ENCODE results near the gene PLCXD1.
"Not testable (repeated sequence)": the region's sequence is repeated elsewhere in the genome, so short reads cannot be mapped to it uniquely, and the experiment has no call there.

PLCXD1 gene

DNA sequence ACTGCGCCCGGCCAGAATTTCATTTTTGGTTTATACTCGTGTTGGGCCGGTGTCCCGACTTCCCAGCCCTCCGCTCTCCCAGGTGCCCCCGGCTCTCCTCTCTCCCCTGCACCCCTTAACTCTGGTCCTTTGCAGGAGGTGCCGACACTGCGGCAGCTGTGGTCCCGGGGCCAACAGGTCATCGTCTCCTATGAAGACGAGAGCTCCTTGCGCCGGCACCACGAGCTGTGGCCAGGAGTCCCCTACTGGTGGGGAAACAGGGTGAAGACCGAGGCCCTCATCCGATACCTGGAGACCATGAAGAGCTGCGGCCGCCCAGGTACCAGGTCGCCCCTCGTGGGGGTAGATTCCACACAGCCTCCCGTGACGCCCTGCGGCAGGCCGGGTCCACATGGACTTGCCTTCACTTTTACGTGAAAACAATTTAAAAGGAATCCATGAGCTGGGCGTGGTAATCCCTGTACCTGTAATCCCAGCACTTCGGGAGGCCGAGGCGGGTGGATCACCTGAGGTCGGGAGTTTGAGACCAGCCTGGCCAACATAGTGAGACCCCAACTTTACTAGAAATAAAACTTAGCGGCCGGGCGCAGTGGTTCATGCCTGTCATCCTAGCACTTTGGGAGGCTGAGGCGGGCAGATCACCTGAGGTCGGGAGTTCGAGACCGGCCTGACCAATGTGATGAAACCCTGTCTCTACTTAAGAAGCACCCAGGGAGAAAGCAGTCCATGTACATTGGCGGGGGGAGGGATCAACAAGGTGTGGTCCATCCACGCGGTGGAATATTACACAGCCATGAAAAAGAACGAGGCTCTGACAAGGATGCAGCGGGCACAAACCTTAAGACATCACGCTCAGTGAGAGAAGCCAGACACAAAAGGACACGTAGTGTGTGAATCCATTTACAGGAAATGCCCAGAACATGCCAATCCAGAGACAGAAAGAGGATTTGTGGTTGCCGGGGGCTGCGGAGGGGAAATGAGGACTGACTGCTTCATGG, 12.0 kb downstream of the PLCXD1 start:
- H3K4me3 ChIP-seq (ENCODE audit: low read depth, low read length), result no peak overlapping the region
- no peak for DNase-seq (ENCODE audit: low read depth)
- TF ChIP-seq, protein P1, sequence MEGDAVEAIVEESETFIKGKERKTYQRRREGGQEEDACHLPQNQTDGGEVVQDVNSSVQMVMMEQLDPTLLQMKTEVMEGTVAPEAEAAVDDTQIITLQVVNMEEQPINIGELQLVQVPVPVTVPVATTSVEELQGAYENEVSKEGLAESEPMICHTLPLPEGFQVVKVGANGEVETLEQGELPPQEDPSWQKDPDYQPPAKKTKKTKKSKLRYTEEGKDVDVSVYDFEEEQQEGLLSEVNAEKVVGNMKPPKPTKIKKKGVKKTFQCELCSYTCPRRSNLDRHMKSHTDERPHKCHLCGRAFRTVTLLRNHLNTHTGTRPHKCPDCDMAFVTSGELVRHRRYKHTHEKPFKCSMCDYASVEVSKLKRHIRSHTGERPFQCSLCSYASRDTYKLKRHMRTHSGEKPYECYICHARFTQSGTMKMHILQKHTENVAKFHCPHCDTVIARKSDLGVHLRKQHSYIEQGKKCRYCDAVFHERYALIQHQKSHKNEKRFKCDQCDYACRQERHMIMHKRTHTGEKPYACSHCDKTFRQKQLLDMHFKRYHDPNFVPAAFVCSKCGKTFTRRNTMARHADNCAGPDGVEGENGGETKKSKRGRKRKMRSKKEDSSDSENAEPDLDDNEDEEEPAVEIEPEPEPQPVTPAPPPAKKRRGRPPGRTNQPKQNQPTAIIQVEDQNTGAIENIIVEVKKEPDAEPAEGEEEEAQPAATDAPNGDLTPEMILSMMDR (IDR thresholded peaks at IDR 0.05; ENCODE audit: insufficient read depth, low read depth, low read length, missing control alignments), result no peak

DNA sequence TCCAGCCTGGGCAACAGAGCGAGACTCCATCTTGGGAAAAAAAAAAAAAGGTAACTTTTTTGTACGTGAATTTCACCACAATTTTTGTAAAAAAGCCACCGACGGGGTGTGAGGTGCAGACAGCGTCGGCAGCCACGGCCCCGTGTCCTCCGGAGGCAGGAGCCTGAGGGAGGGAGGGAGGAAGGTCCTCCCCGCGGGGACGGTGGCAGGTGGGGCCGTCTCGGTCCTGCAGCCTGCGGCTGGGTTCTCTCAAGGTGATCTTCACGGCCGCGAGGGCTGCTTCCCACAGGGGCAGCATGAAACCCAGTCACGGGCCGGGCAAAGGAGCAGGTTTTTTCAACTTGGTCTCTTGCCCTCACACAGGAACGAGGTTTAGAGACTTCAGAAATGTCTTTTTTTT, 14.0 kb downstream of the PLCXD1 start:
- no peak for DNase-seq (ENCODE audit: low read depth)
- no peak overlapping the region for H3K4me3 ChIP-seq (ENCODE audit: low read depth, low read length)
- TF ChIP-seq, protein P1 (IDR thresholded peaks at IDR 0.05; ENCODE audit: insufficient read depth, low read depth, low read length, missing control alignments), result no peak

DNA sequence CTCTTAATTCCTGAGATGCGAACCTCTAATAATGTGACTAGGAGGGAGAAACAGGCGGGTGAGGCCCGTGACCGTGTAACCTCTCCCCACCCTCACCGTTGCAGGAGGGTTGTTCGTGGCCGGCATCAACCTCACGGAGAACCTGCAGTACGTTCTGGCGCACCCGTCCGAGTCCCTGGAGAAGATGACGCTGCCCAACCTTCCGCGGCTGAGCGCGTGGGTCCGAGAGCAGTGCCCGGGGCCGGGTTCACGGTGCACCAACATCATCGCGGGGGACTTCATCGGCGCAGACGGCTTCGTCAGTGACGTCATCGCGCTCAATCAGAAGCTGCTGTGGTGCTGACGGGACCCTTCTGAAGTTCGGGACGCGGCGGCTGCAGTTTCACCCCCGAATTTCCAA, 17.8 kb downstream of the PLCXD1 start:
- TF ChIP-seq, protein P1 (IDR thresholded peaks at IDR 0.05; ENCODE audit: insufficient read depth, low read depth, low read length, missing control alignments), result no peak
- H3K4me3 ChIP-seq (ENCODE audit: low read depth, low read length), result no peak overlapping the region
- DNase-seq (ENCODE audit: low read depth), result no peak

DNA sequence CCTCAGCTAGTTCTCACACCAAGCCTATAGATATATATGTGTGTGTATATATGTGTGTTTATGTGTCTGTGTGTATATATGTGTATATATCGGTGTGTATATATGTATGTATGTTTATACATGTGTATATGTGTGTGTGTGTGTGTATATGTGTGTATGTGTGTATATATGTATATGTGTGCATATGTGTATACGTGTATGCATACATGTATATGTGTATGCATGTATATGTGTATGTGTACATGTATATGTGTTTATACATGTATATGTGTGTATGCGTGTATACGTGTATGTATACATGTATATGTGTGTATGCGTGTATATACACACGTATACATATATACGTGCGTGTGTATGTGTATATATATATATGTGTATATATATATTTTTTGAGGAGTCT, 19.2 kb downstream of the PLCXD1 start:
- TF ChIP-seq, protein P1 (IDR thresholded peaks at IDR 0.05; ENCODE audit: insufficient read depth, low read depth, low read length, missing control alignments), result no peak
- no peak for DNase-seq (ENCODE audit: low read depth)
- no peak overlapping the region for H3K4me3 ChIP-seq (ENCODE audit: low read depth, low read length)

DNA sequence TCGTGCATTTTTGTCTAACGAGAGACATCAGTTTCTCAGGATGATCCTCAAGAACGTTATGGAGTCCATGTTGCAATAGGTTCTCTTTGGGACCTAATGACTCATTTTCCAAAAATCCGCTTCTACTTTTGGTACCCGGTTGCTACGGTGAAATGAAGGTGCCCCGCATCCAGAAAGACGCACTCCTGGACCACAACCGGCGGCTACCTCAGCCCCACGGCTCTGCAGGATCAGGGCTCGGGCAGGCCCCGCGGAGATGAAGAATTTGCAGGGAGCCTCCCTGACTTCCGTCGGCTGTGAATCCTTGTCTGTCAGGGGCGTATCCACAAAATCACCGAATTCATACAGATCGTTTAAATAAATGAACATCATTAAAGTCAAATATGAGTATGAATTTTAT, 21.8 kb downstream of the PLCXD1 start:
- TF ChIP-seq, protein P1 (IDR thresholded peaks at IDR 0.05; ENCODE audit: insufficient read depth, low read depth, low read length, missing control alignments), result no peak
- H3K4me3 ChIP-seq (ENCODE audit: low read depth, low read length), result no peak overlapping the region
- DNase-seq (ENCODE audit: low read depth), result no peak

DNA sequence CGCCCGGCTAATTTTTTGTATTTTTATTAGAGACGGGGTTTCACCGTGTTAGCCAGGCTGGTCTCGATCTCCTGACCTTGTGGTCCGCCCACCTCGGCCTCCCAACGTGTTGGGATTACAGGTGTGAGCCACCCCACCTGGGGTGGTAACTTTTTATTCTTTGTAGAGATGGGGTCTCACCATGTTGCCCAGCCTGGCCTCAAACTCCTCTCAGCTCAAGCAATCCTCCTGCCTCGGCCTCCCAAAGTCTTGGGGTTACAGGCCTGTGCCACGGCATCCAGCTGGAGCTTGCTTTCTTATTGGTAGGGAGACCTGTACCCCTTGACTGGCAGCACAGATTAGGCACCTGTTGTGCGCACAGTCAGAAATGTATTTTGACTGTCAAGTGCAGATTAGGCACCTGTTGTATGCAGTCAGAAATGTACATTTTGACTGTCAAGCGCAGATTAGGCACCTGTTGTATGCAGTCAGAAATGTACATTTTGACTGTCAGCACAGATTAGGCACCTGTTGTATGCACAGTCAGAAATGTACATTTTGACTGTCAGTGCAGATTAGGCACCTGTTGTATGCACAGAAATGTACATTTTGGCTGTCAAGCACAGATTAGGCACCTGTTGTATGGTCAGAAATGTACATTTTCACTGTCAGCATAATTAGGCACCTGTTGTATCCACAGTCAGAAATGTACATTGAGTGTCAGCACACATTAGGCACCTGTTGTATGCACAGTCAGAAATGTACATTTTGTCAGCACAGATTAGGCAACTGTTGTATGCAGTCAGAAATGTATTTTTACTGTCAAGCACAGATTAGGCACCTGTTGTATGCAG, 24.8 kb downstream of the PLCXD1 start:
- DNase-seq (ENCODE audit: low read depth); H3K4me3 ChIP-seq (ENCODE audit: low read depth, low read length): not testable (repeated sequence)

DNA sequence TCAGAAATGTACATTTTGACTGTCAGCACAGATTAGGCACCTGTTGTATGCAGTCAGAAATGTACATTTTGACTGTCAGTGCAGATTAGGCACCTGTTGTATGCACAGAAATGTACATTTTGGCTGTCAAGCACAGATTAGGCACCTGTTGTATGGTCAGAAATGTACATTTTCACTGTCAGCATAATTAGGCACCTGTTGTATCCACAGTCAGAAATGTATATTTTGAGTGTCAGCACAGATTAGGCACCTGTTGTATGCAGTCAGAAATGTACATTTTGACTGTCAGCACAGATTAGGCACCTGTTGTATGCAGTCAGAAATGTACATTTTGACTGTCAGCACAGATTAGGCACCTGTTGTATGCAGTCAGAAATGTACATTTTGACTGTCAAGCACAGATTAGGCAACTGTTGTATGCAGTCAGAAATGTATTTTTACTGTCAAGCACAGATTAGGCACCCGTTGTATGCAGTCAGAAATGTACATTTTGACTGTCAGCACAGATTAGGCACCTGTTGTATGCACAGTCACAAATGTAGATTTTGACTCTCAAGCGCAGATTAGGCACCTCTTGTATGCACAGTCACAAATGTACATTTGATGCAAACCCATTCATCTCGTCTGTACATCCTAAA, 25.6 kb downstream of the PLCXD1 start:
- not testable (repeated sequence) for H3K4me3 ChIP-seq (ENCODE audit: low read depth, low read length); DNase-seq (ENCODE audit: low read depth)
